Measurements from ENCODE around the gene RXFP4. TPM values are rescaled to one million over a fixed set of nuclear protein-coding genes. Genes with fewer than 3 reads are reported as not detected.
A peak's percentile ranks its signal among the peaks of the same experiment; 100 is the strongest.

The RXFP4 gene
- polyA plus RNA-seq, 2 of the 4 experiments (the other 2 are of a cell fraction), result 0.06 to 0.12 TPM

GRCh38 chr1:155961937-155962336 lies 20.5 kb downstream of the RXFP4 start (continued):
- 0 out of 2 replicates have a peak, but pooled peaks have one; percentile 41 for TF ChIP-seq ATOH8 (CRISPR knock-in tag; IDR thresholded peaks at IDR 0.05; ENCODE audit: low read depth)
- TF ChIP-seq GATA3 (IDR thresholded peaks at IDR 0.05; ENCODE audit: borderline replicate concordance), result peak; percentile 33; the same call in 1 of the 2 replicates
- 0 out of 2 replicates have a peak, but pooled peaks have one; percentile 65 for TF ChIP-seq MYC (IDR thresholded peaks at IDR 0.05; ENCODE audit: borderline replicate concordance, low read length)
- TF ChIP-seq BHLHE40 (IDR thresholded peaks at IDR 0.05; ENCODE audit: low read depth, low read length), result peak; percentile 54; the same call in 1 of the 2 replicates
- no peak for TF ChIP-seq CHD4 (IDR thresholded peaks at IDR 0.05; ENCODE audit: borderline replicate concordance)
- no peak for TF ChIP-seq EHMT2 (IDR thresholded peaks at IDR 0.05; ENCODE audit: low read depth)
- TF ChIP-seq EP300 (IDR thresholded peaks at IDR 0.05), result peak in 1 of 2 experiments; percentile 19; a peak in 1 of 5 replicates

- TF ChIP-seq KDM1A (IDR thresholded peaks at IDR 0.05; ENCODE audit: low read depth), result no peak
- no peak for TF ChIP-seq USF2 (IDR thresholded peaks at IDR 0.05)
- TF ChIP-seq HEYL (CRISPR knock-in tag; IDR thresholded peaks at IDR 0.05), result no peak
- TF ChIP-seq NPAS2 (CRISPR knock-in tag; IDR thresholded peaks at IDR 0.05; ENCODE audit: borderline replicate concordance), result no peak
- TF ChIP-seq ZNF302 (CRISPR knock-in tag; IDR thresholded peaks at IDR 0.05), result no peak
- TF ChIP-seq HOXB13 (CRISPR knock-in tag; IDR thresholded peaks at IDR 0.05; ENCODE audit: low read depth), result no peak
- TF ChIP-seq EHMT2 (IDR thresholded peaks at IDR 0.05; ENCODE audit: low read depth), result no peak
- no peak for TF ChIP-seq JUNB (IDR thresholded peaks at IDR 0.05)
- no peak for TF ChIP-seq HMGXB4 (CRISPR knock-in tag; IDR thresholded peaks at IDR 0.05; ENCODE audit: borderline replicate concordance)
- no peak for TF ChIP-seq SREBF2 (IDR thresholded peaks at IDR 0.05)
- TF ChIP-seq ESRRA (IDR thresholded peaks at IDR 0.05; ENCODE audit: borderline replicate concordance, low read length), result no peak
- no peak for TF ChIP-seq RFX5 (IDR thresholded peaks at IDR 0.05)
- TF ChIP-seq SMC3 (IDR thresholded peaks at IDR 0.05), result no peak
- TF ChIP-seq HDAC2 (IDR thresholded peaks at IDR 0.05), result no peak
- TF ChIP-seq, protein P1, sequence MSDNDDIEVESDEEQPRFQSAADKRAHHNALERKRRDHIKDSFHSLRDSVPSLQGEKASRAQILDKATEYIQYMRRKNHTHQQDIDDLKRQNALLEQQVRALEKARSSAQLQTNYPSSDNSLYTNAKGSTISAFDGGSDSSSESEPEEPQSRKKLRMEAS (IDR thresholded peaks at IDR 0.05), result no peak
- no peak for TF ChIP-seq PHF8 (IDR thresholded peaks at IDR 0.05; ENCODE audit: borderline replicate concordance, low read depth)
- WGBS (ENCODE audit: missing lambda C conversion rate), result 82% methylated on average over 18 of the region's 18 CpGs
- Histone ChIP-seq H3K4me3 (0 out of 3 replicates have a peak overlapping the region, but pooled peaks have one; percentile 8), H3K4me1 (peaks cover 43% of the 10 kb centered on the region), H3K27ac (peak overlapping the region; percentile 91 to 95), H3K4me2 (peak overlapping the region; percentile 66), H3K9me3 (no peaks in the 10 kb centered on the region)
- no peak for DNase-seq (ENCODE audit: low read depth in 1 of 2, low spot score in 1 of 2)
- CTCF ChIA-PET, result interaction anchor here (0.6 to 5.9 kb wide), 16 partner anchors 9 to 238 kb away, joined by 3 to 43 read pairs (median 6); partner anchors contain the start of gene ARHGEF2
- POLR2A ChIA-PET, result interaction anchor here (1.1 to 1.2 kb wide), 3 partner anchors 16 to 27 kb away, joined by 3 to 9 read pairs (median 6); partner anchors contain the start of gene ARHGEF2
- FAIRE-seq, result no peak
- ATAC-seq, result peak; percentile 9 to 11; a peak in 4 of 6 replicates
Observed at GRCh38 chr1:155962599-155963211, 21.3 kb downstream of the RXFP4 start.
